ENCODE data around the gene ILDR1. TPM values are rescaled to one million over a fixed set of nuclear protein-coding genes. Genes with fewer than 3 reads are reported as not detected.
"Not testable (repeated sequence)": the region's sequence is repeated elsewhere in the genome, so short reads cannot be mapped to it uniquely, and the experiment has no call there.

ILDR1 gene
- polyA plus RNA-seq, 4 donors, result 0.22 to 5.1 (median 2.8) TPM

DNA sequence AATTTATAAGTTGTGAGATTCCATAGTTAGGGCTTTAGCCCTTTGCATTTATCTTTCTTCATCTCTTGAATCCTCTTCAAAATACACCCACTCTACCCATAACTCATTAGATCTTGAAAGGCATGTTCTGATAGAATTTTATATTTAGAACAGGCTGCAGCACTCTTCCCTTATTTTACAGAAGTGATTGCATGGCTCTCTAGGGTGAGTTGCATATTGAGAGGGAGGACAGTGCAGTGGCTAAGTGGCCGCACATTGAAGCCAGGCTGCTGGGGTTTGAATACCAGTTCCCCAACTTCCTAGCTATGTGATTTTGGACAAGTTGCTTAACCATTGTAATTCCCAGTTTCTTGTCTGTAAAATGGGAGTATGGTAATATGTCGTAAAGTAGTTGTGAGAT lies 35.6 kb upstream of the ILDR1 start:
- FAIRE-seq, result no peak
- no peaks in the 10 kb centered on the region for H3K27me3 ChIP-seq (ENCODE audit: control insufficient read depth in 3 of 3, insufficient read depth in 3 of 3, low read length in 3 of 3)
- no peaks in the 10 kb centered on the region for H3K4me1 ChIP-seq (ENCODE audit: control insufficient read depth in 3 of 3, insufficient read depth in 2 of 3, low read depth in 1 of 3, low read length in 2 of 3)
- DNase-seq, result no peak
- H3K4me3 ChIP-seq (ENCODE audit: low read depth in 1 of 3, low read length in 3 of 3), result no peak overlapping the region
- WGBS, 3 donors, result 90 to 99% (median 99%) methylated on average over 2 of the region's 2 CpGs
- no peak overlapping the region for H3K27ac ChIP-seq (ENCODE audit: low read depth in 1 of 3, low read length in 2 of 3)
- H3K9me3 ChIP-seq (ENCODE audit: control insufficient read depth in 2 of 2, insufficient read depth in 1 of 2, low read depth in 1 of 2, low read length in 1 of 2), result no peaks in the 10 kb centered on the region
- H3K36me3 ChIP-seq (ENCODE audit: control insufficient read depth in 3 of 3, insufficient read depth in 2 of 3, low read depth in 1 of 3, low read length in 3 of 3), result no peaks in the 10 kb centered on the region

GRCh38 chr3:122055215-122055614 lies 33.2 kb upstream of the ILDR1 start, which contains the start of gene CD86:
Gene CD86 (plus strand): TSS chr3:122055362. CDS start chr3:122055490, 128 bp downstream.
- FAIRE-seq, result no peak
- H3K4me3 ChIP-seq (ENCODE audit: low read depth in 1 of 3, low read length in 3 of 3), result no peak within 1 kb of the TSS
- WGBS, 3 donors, result 41 to 61% (median 42%) methylated on average over 3 of the region's 3 CpGs
- no peaks in the 10 kb centered on the region for H3K9me3 ChIP-seq (ENCODE audit: control insufficient read depth in 2 of 2, insufficient read depth in 1 of 2, low read depth in 1 of 2, low read length in 1 of 2)
- no peaks in the 10 kb centered on the region for H3K36me3 ChIP-seq (ENCODE audit: control insufficient read depth in 3 of 3, insufficient read depth in 2 of 3, low read depth in 1 of 3, low read length in 3 of 3)
- DNase-seq, result no peak
- no peak within 1 kb of the TSS for H3K27ac ChIP-seq (ENCODE audit: low read depth in 1 of 3, low read length in 2 of 3)
- peaks cover 0 to 3% (median 0%) of the 10 kb centered on the region in 3 donors for H3K27me3 ChIP-seq (ENCODE audit: control insufficient read depth in 3 of 3, insufficient read depth in 3 of 3, low read length in 3 of 3)
- H3K4me1 ChIP-seq (ENCODE audit: control insufficient read depth in 3 of 3, insufficient read depth in 2 of 3, low read depth in 1 of 3, low read length in 2 of 3), result no peaks in the 10 kb centered on the region

- Histone ChIP-seq H3K27ac (ENCODE audit: low read depth in 1 of 3, low read length in 2 of 3) (no peak overlapping the region), H3K4me1 (ENCODE audit: control insufficient read depth in 3 of 3, insufficient read depth in 2 of 3, low read depth in 1 of 3, low read length in 2 of 3) (no peaks in the 10 kb centered on the region), H3K27me3 (ENCODE audit: control insufficient read depth in 3 of 3, insufficient read depth in 3 of 3, low read length in 3 of 3) (peaks cover 0 to 3% (median 0%) of the 10 kb centered on the region in 3 donors), H3K9me3 (ENCODE audit: control insufficient read depth in 2 of 2, insufficient read depth in 1 of 2, low read depth in 1 of 2, low read length in 1 of 2) (no peaks in the 10 kb centered on the region), H3K4me3 (ENCODE audit: low read depth in 1 of 3, low read length in 3 of 3) (no peak overlapping the region), H3K36me3 (ENCODE audit: control insufficient read depth in 3 of 3, insufficient read depth in 2 of 3, low read depth in 1 of 3, low read length in 3 of 3) (no peaks in the 10 kb centered on the region)
- WGBS, 3 donors, result 81 to 86% (median 86%) methylated on average over 3 of the region's 3 CpGs
- no peak for FAIRE-seq
- DNase-seq, result no peak
Measured at GRCh38 chr3:122052968-122053367, 30.9 kb upstream of the ILDR1 start.

- not testable (repeated sequence) for H3K9me3 ChIP-seq (ENCODE audit: control insufficient read depth in 2 of 2, insufficient read depth in 1 of 2, low read depth in 1 of 2, low read length in 1 of 2); H3K4me1 ChIP-seq (ENCODE audit: control insufficient read depth in 3 of 3, insufficient read depth in 2 of 3, low read depth in 1 of 3, low read length in 2 of 3); H3K36me3 ChIP-seq (ENCODE audit: control insufficient read depth in 3 of 3, insufficient read depth in 2 of 3, low read depth in 1 of 3, low read length in 3 of 3); H3K27me3 ChIP-seq (ENCODE audit: control insufficient read depth in 3 of 3, insufficient read depth in 3 of 3, low read length in 3 of 3); FAIRE-seq; H3K4me3 ChIP-seq (ENCODE audit: low read depth in 1 of 3, low read length in 3 of 3); H3K27ac ChIP-seq (ENCODE audit: low read depth in 1 of 3, low read length in 2 of 3); DNase-seq
- WGBS, 3 donors, result 90 to 94% (median 93%) methylated on average over 10 to 11 of the region's 11 CpGs
Measured at GRCh38 chr3:122047773-122048172, 25.7 kb upstream of the ILDR1 start.

DNA sequence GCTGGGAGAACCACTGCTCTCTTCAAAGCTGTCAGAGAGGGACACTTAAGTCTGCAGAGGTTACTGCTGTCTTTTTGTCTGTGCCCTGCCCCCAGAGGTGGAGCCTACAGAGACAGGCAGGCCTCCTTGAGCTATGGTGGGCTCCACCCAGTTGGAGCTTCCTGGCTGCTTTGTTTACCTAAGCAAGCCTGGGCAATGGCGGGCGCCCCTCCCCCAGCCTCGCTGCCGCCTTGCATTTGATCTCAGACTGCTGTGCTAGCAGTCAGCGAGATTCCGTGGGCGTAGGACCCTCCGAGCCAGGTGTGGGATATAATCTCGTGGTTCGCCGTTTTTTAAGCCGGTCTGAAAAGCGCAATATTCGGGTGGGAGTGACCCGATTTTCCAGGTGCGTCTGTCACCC lies 25.2 kb upstream of the ILDR1 start:
- not testable (repeated sequence) for H3K4me1 ChIP-seq (ENCODE audit: control insufficient read depth in 3 of 3, insufficient read depth in 2 of 3, low read depth in 1 of 3, low read length in 2 of 3); H3K27ac ChIP-seq (ENCODE audit: low read depth in 1 of 3, low read length in 2 of 3); FAIRE-seq; DNase-seq; H3K9me3 ChIP-seq (ENCODE audit: control insufficient read depth in 2 of 2, insufficient read depth in 1 of 2, low read depth in 1 of 2, low read length in 1 of 2); H3K4me3 ChIP-seq (ENCODE audit: low read depth in 1 of 3, low read length in 3 of 3); H3K36me3 ChIP-seq (ENCODE audit: control insufficient read depth in 3 of 3, insufficient read depth in 2 of 3, low read depth in 1 of 3, low read length in 3 of 3); H3K27me3 ChIP-seq (ENCODE audit: control insufficient read depth in 3 of 3, insufficient read depth in 3 of 3, low read length in 3 of 3)
- 87 to 91% methylated on average over 8 to 11 of the region's 16 CpGs; no CpG with 5 or more reads in 1 of the 3 donors for WGBS, 3 donors

DNA sequence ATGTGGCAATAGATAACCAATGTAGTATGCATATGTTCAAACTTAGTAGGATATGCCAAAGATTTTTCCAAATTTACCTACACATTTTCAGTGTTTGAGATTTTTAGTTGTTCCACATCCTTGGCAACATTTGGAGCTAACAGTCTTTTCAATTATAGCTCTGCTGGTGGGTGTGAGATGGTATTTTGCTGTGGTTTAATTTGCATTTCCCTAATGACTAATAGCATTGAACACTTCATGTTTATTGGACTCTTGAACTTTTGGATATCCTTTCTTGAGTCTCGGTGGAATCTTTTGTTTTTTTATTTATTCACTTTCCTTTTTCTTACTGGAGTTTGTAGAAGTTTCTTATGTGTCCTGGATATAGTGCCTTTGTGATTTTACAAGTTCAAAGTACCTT lies 11.0 kb upstream of the ILDR1 start:
- Histone ChIP-seq H3K27me3 (ENCODE audit: control insufficient read depth in 3 of 3, insufficient read depth in 3 of 3, low read length in 3 of 3) (no peaks in the 10 kb centered on the region), H3K9me3 (ENCODE audit: control insufficient read depth in 2 of 2, insufficient read depth in 1 of 2, low read depth in 1 of 2, low read length in 1 of 2) (peaks cover 2 to 20% of the 10 kb centered on the region in 2 donors), H3K27ac (ENCODE audit: low read depth in 1 of 3, low read length in 2 of 3) (no peak overlapping the region), H3K4me3 (ENCODE audit: low read depth in 1 of 3, low read length in 3 of 3) (no peak overlapping the region), H3K4me1 (ENCODE audit: control insufficient read depth in 3 of 3, insufficient read depth in 2 of 3, low read depth in 1 of 3, low read length in 2 of 3) (no peaks in the 10 kb centered on the region), H3K36me3 (ENCODE audit: control insufficient read depth in 3 of 3, insufficient read depth in 2 of 3, low read depth in 1 of 3, low read length in 3 of 3) (no peaks in the 10 kb centered on the region)
- WGBS, 3 donors, result 13 to 39% (median 24%) methylated on average over 1 of the region's 1 CpG
- DNase-seq (no peak), FAIRE-seq (no peak)

GRCh38 chr3:122032531-122032930 lies 10.5 kb upstream of the ILDR1 start:
- DNase-seq (no peak), FAIRE-seq (no peak)
- Histone ChIP-seq H3K36me3 (ENCODE audit: control insufficient read depth in 3 of 3, insufficient read depth in 2 of 3, low read depth in 1 of 3, low read length in 3 of 3) (no peaks in the 10 kb centered on the region), H3K4me1 (ENCODE audit: control insufficient read depth in 3 of 3, insufficient read depth in 2 of 3, low read depth in 1 of 3, low read length in 2 of 3) (no peaks in the 10 kb centered on the region), H3K4me3 (ENCODE audit: low read depth in 1 of 3, low read length in 3 of 3) (no peak overlapping the region), H3K9me3 (ENCODE audit: control insufficient read depth in 2 of 2, insufficient read depth in 1 of 2, low read depth in 1 of 2, low read length in 1 of 2) (peaks cover 2 to 19% of the 10 kb centered on the region in 2 donors), H3K27ac (ENCODE audit: low read depth in 1 of 3, low read length in 2 of 3) (no peak overlapping the region), H3K27me3 (ENCODE audit: control insufficient read depth in 3 of 3, insufficient read depth in 3 of 3, low read length in 3 of 3) (no peaks in the 10 kb centered on the region)
- WGBS, 3 donors, result 93 to 97% (median 95%) methylated on average over 1 of the region's 1 CpG

DNA sequence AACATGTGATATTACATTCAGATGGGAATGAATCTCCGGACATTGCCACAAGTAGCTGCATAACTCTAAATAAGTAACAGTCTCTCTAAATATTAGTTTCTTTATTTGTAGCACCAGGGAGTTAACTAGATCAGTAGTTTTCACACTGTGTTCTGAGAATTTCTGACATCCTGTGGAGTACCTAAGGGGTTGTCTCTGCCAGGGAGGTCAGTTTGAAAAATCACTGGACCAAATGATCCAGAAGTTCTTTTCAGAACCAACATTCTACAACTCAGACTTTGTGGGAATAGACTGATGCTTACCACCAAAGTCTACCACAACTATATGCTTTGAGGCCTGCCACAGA lies 9.0 kb upstream of the ILDR1 start:
- peaks cover 0 to 5% of the 10 kb centered on the region in 2 donors for H3K9me3 ChIP-seq (ENCODE audit: control insufficient read depth in 2 of 2, insufficient read depth in 1 of 2, low read depth in 1 of 2, low read length in 1 of 2)
- WGBS, 3 donors, result 78 to 94% (median 86%) methylated on average over 1 of the region's 1 CpG
- no peaks in the 10 kb centered on the region for H3K27me3 ChIP-seq (ENCODE audit: control insufficient read depth in 3 of 3, insufficient read depth in 3 of 3, low read length in 3 of 3)
- DNase-seq (no peak), FAIRE-seq (no peak)
- H3K4me1 ChIP-seq (ENCODE audit: control insufficient read depth in 3 of 3, insufficient read depth in 2 of 3, low read depth in 1 of 3, low read length in 2 of 3), result no peaks in the 10 kb centered on the region
- H3K4me3 ChIP-seq (ENCODE audit: low read depth in 1 of 3, low read length in 3 of 3), result no peak overlapping the region
- H3K27ac ChIP-seq (ENCODE audit: low read depth in 1 of 3, low read length in 2 of 3), result no peak overlapping the region
- no peaks in the 10 kb centered on the region for H3K36me3 ChIP-seq (ENCODE audit: control insufficient read depth in 3 of 3, insufficient read depth in 2 of 3, low read depth in 1 of 3, low read length in 3 of 3)

DNA sequence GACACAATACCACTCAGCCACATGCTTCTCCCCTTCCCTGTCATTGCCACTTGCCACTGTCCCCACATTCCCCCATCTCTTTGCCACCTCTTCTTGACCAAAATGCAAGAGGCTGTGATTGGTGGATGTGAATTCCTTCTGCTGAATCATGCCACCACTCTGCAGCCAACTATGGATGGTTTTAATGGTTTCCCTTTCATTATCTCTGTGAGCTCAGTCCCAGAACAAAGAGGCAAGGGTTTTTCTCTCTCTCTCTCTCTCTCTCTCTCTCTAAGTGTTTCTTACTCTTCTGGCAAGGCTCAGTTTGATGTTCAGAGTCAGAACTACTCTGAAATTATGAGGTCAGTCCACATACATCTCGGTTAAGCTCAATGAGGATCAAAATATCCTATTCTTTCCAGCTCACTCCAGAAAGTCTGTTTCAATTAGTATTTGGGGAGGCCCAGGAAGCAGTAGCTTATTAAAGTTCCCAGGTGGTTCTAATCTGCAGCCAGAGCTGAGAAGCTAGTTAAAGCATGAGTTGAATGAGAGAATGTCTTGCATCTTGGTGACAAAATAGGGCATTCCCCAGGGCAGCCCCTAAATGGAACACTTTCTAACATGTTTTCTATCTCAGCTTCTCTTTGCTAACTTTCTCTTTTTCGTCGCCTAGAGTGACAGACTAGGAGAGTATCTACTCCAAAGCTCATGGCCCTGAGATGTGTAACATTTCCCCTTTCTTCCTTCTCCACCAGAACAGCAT lies 8.5 kb upstream of the ILDR1 start:
- H3K4me3 ChIP-seq (ENCODE audit: low read depth in 1 of 3, low read length in 3 of 3), result no peak overlapping the region
- H3K27me3 ChIP-seq (ENCODE audit: control insufficient read depth in 3 of 3, insufficient read depth in 3 of 3, low read length in 3 of 3), result no peaks in the 10 kb centered on the region
- no peak for FAIRE-seq
- H3K9me3 ChIP-seq (ENCODE audit: control insufficient read depth in 2 of 2, insufficient read depth in 1 of 2, low read depth in 1 of 2, low read length in 1 of 2), result peaks cover 0 to 3% of the 10 kb centered on the region in 2 donors
- H3K4me1 ChIP-seq (ENCODE audit: control insufficient read depth in 3 of 3, insufficient read depth in 2 of 3, low read depth in 1 of 3, low read length in 2 of 3), result no peaks in the 10 kb centered on the region
- DNase-seq, result no peak
- H3K27ac ChIP-seq (ENCODE audit: low read depth in 1 of 3, low read length in 2 of 3), result no peak overlapping the region
- no peaks in the 10 kb centered on the region for H3K36me3 ChIP-seq (ENCODE audit: control insufficient read depth in 3 of 3, insufficient read depth in 2 of 3, low read depth in 1 of 3, low read length in 3 of 3)
- 69 to 85% (median 77%) methylated on average over 3 of the region's 3 CpGs for WGBS, 3 donors
